ENCODE measurements around the gene BAK1.

Gene BAK1

DNA sequence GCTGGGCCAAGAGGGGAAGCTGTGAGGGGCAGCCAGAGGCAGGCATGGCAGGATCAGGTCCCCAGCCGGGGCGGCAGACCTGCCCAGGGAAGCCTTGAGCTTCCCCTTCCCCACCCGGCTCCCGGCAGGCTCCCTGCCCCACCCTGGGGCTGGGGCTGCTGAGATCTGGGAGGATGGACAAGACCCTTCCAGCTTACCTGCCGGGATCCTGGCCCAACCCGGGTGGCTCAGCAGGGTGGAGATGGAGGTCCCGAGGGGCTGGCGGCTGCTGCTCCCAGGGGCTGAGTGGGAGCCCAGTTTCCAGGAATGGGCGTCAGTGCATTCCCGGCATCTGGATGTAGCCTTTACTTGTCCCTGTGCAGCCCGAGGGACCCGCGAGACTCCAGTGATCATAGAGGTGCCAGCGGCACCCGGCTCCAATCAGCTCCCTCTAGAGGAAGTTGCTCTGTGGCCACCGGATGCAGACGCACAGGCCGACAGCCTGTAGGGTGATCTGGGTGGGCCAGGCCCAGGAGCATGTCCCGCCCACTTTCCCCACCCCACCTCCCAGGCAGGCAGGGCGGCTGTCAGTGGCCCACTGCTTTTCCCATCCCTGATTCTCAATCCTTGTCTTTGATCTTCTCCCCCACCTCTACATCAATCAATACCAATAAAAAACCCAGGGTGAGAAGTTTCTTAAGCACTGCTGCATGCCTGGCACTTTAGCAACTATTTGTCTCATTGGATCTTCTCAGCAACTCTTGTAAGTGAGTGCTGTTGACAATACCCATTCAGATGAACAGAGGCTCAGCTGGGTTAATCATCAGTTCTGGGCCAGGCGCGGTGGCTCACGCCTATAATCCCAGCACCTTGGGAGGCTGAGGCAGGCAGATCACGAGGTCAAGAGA, at the start of gene BAK1:
BAK1 (minus strand) TSS at position 449 of the 887 bp plus-strand sequence. CDS start 2,672 bp downstream, outside the sequence.
- DNase-seq (ENCODE audit: low spot score) = peak; percentile 97

DNA sequence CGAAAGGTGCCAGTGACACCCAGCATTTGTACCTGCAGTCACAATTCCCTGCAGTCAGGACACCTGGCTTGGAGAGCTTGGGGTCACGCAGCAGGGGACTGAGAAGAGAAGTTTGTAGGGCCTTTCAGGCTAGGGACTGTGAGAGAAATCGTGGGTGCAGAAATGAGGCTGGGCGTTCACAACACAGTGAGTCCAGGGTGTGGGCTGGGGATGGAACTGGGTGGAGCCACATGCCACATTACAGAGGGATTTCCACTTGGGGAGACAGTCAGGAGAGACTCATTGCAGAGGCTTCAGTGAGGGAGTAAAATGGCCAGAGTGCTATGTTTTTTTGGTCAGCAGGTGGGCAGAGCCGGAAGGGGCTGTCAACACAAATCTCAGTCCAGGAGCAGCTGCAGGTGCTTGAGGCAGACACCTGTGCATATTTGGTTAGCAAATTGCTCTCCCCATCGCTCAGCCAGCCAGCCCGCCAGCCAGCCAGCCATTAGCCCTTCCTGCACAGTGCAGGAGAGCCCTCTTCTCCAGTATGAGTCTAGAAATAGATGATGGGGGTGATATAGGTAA, 48.4 kb upstream of the BAK1 start:
- DNase-seq (ENCODE audit: low spot score) = no peak

GRCh38 chr6:33627876-33628275, 47.8 kb upstream of the BAK1 start:
- DNase-seq (ENCODE audit: low spot score) = no peak

DNA sequence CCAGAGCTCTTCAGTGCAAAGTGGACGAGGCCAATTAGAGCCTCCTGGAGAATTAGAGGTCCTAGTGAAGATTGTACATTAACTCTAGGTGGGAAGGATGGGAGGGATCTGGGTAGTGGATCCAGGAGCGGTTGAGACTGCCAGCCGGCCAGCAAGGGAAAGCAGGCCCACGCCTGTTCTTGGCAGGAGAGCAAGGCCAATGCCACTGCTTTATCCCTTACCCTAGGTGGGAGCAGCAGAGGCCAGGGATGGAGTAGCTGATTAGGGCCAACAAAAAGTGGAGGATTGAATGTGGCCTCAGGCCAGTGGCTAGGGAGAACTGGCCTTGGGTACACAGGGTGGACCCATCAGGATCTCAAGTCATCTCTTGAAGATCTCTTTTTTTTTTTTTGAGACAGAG, 44.8 kb upstream of the BAK1 start:
- DNase-seq (ENCODE audit: low spot score) = no peak

GRCh38 chr6:33623895-33624381, 43.9 kb upstream of the BAK1 start:
- no peak for DNase-seq (ENCODE audit: low spot score)

- DNase-seq (ENCODE audit: low spot score) = no peak
These were observed 42.7 kb upstream of the BAK1 start for GRCh38 chr6:33622456-33623431.

DNA sequence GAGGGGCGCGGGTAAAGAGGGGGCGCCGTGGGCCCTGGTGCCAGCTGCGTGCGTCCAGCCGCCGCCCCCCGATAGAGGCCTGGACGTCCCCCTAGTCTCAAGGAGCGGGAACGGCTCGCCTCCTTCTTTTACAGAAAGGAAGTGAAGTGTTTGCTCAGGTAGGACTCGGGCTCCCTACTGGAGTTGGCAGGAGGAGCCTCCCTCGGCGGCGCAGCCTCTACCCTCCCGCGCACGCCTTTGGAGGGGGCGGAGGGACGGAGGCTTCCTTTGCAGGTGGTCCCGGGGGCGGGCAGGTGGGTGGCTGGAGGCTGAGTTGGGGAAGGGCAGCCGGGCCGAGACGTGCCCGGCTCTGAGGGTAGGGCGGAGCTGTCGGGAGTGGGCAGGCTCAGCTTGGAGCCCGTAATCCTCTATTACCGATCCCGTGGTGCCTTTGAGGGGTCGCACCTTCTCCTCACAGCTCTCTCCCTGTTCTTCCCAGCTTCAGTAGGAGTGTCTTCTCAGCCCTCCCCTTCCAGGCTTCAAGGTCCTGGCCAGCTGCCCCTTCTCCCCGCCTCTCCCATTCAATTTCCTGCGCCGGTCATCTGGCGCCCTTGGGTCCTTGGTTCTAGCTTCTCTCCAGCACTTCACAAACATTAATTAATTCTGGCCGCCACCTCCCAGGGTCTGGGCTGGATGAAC, 41.8 kb upstream of the BAK1 start:
- peak; percentile 76 for DNase-seq (ENCODE audit: low spot score)

DNA sequence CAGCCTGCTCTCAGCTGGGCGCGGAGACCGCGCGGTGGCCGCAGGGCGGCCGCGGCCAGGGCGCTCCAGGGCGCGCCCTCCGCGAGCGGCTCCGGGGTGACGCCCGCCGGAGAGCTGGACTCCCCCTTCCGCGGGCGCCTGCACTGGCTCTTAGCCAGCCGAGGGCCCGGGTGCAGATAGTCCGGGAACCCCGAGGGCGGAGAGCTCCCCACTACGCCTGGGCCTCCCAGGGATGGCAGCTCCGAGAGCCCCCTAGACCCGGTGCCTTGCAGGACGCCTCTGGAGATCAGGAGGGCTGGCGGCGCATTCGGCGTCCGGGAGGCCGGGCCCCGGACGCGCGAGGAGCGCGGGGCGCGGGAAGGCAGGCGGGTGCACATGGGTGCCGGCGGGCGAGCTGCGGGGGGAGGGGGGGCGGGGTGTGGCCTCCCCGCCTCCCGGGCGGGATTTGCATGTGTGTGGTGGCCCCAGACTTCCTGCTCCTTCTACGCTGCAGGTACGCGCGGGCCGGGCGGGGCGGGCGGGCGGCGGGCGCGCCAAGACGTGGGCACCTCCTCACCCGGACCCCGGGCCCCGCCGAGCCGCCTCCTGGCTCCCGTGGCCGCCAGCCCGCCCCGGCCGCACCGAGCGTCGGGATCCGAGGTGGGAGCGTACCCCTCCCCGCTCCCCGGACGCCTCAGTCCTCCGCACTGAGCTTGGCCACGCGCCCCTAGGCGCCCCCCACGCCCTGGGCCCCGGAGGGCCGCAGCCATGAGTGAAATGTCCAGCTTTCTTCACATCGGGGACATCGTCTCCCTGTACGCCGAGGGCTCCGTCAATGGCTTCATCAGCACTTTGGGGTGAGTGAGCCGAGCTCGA, 41.0 kb upstream of the BAK1 start, which contains the start of gene ITPR3:
ITPR3 (plus strand) TSS at position 467 of the 855 bp plus-strand sequence; CDS start at position 748, 281 bp downstream.
- peak; percentile 84 for DNase-seq (ENCODE audit: low spot score)

- peak; percentile 48 for DNase-seq (ENCODE audit: low spot score)
These were observed 40.2 kb upstream of the BAK1 start for GRCh38 chr6:33620158-33620855.

DNA sequence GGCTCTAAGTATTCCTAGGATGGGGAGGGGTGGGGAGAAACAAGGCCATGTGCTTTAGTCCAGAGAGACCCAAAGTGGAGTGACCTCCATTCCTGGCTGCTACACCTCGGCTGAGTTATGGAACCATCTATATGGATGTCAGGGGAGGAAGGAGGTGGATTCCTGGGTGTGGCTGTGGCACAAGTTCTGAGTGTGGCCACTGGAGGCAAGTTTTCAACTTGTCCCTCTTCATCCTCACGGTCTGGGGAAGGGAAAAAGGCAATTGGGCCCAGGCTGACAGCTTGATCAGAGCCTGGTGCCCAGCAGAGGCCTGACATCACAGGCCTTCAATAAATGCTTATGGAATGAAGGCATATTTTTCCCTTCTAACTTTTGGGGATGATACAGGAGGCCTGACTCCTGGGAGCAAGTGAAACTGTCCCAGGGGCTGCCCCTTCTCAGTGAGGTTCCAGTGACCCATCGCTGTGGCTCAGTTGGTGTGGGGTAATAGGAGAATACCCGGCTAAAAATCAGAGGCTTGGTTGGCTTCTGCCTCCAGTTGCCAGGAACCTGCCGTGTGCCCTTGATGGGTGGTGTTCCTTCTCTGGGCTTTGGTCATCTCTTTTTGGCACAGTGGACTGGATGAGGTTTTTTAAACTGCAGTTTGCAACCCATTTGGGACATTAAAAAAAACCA, 39.2 kb upstream of the BAK1 start:
- no peak for DNase-seq (ENCODE audit: low spot score)

DNA sequence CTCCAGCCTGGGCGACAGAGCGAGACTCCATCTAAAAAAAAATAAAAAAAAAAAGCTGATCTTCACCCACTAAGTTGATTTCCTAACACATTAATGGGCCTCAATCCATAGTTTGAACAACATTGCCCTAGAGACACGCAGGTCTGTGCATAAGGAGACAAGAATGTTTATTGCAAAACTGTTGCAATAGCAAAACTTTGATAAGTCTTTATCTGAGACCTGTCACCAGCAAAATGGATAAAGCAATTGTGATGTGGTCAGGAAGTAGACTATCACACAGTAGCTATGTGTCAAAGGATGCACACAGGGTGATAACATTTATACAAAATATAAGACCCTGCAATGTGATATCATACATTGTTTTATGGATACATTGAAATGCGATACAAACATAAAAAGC, 36.8 kb upstream of the BAK1 start:
- no peak for DNase-seq (ENCODE audit: low spot score)

GRCh38 chr6:33616113-33616512, 36.0 kb upstream of the BAK1 start:
- no peak for DNase-seq (ENCODE audit: low spot score)

DNA sequence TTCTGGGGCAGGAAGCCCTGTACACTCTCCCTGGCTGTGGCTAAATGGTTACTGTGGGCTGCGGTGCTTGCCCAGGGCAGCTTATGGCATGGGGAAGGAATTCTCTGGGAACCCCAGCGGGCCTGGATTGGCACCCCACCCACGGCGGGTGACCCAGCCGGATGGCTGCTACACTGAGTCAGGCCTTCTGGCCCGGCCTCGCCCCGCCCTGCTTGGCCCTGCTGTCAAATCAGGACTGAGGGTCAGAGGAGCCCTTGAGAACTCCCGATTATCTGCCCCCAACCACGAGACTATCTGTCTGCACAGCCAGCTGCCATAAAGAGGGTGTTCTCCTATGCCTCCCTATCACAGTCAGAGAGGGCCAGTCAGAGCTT, 33.7 kb upstream of the BAK1 start:
- no peak for DNase-seq (ENCODE audit: low spot score)

DNA sequence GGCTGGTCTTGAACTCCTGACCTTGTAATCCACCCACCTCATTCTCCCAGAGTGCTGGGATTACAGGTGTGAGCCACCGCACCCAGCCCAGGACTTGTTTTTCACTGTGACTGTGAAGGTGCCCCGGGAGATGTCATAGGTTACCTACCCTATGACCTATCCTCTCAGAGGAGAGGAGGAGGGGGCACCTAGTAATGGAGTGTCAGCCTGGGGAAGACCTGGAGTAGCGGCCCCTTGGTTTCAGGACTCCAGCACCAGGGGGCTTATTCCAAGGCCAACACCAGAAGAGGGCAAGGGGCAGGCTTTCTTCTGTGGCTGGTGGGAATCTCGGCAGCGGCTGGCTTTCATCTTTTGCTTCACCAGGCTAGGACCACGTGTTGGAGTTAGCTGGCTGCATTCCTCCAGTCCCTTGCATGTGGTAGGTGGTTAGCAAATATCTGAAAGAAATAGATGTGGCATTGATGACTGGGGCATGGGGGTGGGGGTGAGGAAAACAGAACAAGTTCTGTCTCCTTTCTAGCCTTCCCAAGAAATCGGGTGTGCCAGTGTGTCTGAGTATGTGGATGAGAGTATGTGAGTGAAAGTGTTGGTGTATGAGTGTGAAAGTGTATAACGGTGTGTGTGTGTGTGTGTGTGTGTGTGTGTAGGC, 33.2 kb upstream of the BAK1 start:
- DNase-seq (ENCODE audit: low spot score) = no peak

- DNase-seq (ENCODE audit: low spot score) = no peak
These were observed 31.0 kb upstream of the BAK1 start for GRCh38 chr6:33610779-33611732.

GRCh38 chr6:33610067-33610466, 30.0 kb upstream of the BAK1 start:
- DNase-seq (ENCODE audit: low spot score) = no peak

DNA sequence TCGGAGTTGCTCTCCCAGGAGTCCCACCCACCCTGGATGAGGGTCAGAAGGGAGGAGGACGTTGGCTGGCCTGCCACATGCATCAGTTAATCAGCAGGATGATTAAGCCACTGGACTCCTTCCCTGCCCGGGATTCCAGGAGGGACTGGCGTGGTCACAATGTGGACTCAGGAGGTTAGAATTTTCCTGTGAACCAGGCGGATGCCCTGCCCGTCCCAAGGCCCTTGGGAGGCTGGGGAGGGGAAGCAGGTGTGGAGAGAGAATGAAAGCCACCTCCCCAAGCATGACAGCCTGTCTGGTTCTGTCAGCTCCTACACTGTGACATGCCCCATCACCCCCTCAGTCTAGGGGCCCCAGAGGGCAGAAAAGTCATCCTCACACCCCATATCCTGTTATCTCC, 29.5 kb upstream of the BAK1 start:
- no peak for DNase-seq (ENCODE audit: low spot score)

DNA sequence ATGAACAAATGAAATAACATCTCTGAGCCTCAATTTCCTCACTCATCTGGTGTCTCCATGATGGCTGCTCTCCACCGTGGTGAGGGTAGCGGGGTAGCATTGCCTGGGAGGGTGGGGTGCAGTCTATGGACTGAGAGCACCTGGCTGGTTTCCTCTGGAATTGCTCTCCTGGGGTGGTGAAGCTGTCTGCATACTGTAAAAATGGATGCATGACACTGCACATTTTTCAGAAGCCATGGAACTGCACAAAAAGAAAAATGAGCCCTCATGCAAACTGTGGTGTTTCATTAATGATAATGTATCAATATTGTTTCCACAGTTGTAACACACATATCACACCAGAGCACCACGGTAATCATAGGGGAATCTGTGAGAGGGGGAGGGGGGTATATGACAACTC, 28.9 kb upstream of the BAK1 start:
- no peak for DNase-seq (ENCODE audit: low spot score)

Measured in iPS-NIHi11 (cell line).